ENCODE measurements around the gene ACOXL.

- TF ChIP-seq CTCF (IDR thresholded peaks at IDR 0.05; ENCODE audit: insufficient read depth, low read length, poor library complexity, severe bottlenecking), result no peak
- TF ChIP-seq EZH2phosphoT487 (conservative IDR thresholded peaks at IDR 0.05; ENCODE audit: low read length), result no peak
These were observed 178.1 kb downstream of the ACOXL start for GRCh38 chr2:110910423-110910822.
